Purkinje cell (primary cell): Measurements from ENCODE around the gene DUS1L. TPM values are rescaled to one million over a fixed set of nuclear protein-coding genes. Genes with fewer than 3 reads are reported as not detected.

Experiments
- polyA plus RNA-seq: library from polyadenylated mRNA; unstranded; fragments of >200 nt; fragmentation: Nextera tagmentation; gene quantifications from 2 replicates; pipeline ENCODE4 v1.2.1, GENCODE V29; 2014

The DUS1L gene
- polyA plus RNA-seq: 11.3 and 13.6 TPM in 2 replicates

DNA sequence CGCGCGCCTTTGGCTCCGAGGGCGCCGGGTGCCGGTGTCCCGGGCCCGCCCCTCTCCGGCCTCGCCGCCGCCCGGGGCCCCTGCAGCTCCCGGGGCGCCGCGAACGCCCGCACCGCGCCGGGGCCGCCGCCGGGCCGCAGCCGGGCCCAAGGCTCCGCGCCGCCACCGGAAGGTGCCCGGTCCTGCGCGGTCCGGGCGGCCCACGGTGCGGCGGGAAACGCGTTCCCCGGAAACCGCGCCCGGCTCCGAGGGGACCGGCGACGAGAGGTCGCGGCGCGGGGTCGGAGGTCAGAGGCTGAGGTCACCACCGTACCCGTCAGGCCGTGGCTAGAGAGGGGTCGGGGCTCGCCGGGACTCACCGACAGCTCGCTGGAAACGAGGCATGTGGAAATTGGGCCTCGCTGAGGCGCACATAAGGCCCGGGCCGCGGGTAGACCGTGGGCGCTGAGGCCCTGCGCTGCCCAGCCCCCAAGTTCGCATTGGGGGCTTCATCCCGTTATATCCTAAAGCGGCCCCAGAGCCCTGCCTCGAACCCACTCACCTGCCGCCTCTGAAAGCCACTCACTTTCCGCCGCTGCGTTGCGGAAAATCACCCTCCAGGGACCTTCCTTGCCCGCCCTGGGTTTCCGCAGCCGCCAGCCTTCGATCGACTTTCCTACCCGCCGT, at the start of gene DUS1L:
DUS1L (minus strand) TSS at position 167 of the 666 bp plus-strand sequence. CDS start 745 bp downstream, outside the sequence.

DNA sequence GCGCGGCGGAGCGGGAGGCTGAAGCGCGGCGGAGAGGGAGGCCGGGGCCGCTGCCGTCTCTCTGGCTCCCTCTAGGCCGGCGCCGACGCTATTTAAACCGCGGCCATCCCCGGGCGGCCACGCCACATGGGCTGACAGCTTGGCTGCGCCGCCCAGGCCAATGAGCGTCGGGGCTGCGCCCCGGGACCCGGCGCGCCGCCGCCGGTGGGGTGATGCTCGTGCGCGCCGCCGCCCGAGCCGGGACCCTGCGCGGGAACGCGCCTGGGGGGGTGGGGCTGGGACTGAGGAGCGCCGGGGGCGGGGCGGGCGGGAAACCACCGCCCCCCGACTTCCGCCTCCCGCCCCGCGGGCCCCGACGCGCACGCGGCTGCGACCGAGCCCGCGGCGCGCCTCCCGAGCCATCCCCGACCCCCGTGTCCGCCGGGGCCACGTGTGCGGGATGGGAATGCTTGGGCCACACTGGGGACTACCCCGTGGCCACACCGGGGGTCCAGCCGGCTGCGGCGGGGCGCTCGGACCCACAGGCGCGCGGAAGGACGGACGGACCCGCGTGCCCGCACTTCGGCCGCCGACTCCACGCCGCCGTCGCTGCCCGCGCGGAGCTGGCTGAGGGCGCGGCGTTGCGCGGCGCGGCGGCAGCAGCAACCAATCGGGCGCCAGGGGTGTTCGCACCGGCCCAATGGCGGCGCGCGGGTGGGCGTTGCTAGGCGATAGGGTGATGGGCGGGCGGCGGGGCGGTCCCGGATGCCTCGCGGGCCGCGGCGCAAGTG, 32.8 kb upstream of the DUS1L start, which contains the start of gene FASN:
FASN (minus strand) TSS at position 68 of the 770 bp plus-strand sequence. CDS start 1,791 bp downstream, outside the sequence.

DNA sequence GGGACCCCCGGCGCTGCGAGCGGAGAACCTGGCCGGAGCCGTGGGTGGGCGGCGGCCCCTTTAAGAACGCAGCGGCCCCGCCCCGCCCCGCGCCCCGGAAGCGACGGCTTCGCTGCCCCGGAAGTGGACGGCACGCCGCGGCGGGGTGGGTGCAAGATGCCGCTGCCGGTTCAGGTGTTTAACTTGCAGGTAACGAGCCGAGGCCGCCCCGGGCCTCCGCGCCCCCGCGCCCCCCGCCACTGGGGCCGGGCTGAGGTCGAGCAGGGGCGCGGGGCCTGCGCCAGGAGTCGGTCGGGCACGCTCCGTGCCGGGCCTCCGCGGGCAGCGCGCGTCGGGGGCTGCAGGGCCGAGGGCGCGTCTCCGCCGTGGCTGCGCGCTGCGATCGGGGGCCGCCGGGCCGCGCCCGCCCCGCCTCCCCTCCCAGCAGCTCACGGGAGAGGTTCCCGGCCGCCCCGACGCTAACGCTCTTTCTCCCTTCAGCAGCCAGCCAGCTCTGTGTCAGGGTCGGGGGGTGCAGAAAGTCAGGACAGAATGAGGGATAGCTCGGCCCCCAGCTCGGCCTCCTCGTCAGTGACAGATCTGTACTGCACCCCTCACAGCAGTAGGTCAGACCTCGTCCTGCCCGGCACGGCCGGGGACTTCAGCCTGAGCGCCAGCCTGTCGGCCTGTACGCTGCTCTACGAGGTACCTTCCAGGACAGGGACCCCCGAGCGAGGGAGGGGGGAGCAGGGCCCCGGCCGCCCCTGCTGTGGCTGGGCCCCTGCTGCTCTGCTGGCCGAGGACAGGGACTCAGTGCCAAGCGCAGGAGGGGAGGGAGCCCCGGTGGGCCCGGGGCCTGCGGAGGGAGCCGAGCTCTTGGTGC, 13.6 kb downstream of the DUS1L start, which contains the start of the genes GPS1 and RFNG:
GPS1 (plus strand) TSS at position 123 of the 862 bp plus-strand sequence; CDS start at position 157, 34 bp downstream.
RFNG (minus strand) TSS at position 36 of the 862 bp plus-strand sequence. CDS start 45 bp downstream, outside the sequence.

DNA sequence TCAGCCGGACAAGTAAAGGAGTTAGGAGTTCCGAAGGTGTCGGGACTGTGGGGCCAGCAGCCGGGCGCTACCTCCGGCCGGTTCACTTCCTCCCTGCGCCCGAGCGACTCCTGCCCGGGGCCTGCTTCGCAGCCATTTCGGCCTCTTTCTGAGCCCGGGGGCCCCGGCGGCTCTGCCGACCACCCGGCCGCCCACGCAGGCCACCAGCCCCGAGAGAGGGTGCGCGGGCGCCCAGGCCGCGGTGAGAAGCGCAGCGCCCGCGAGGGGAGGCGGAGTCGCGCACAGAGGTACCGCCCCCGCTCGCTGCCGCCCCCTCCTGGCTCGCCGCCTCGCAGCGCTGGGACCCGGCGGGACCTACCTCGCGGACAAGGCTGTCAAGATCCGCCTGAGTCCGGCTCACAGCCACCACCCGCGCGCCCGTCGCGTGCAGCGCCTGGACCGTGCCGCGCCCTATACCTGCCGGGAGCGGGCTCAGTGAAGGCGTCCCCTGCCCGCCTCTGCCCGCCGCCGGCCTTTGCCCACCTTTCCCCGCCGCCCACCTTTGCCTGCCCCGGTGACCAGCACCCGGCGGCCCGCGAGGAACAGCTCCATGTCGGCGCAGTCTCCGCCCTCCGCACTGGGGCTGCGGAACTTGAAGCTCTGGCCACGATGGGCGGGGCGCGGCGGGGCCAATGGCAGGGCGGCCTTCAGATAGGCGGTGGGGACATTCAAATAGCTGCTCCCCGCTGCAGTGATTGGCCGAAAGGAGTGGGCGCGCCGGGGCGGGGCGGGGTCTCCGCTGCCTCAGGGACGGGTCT, 28.3 kb downstream of the DUS1L start, which contains the start of gene DCXR:
DCXR (minus strand) TSS at position 606 of the 797 bp plus-strand sequence; CDS start at position 591, 15 bp downstream.

GRCh38 chr17:82031303-82031884, 34.2 kb downstream of the DUS1L start, which contains the start of gene RAC3:
TSS of gene RAC3 (plus strand) at chr17:82031678. CDS start at chr17:82031762, 84 bp downstream.

DNA sequence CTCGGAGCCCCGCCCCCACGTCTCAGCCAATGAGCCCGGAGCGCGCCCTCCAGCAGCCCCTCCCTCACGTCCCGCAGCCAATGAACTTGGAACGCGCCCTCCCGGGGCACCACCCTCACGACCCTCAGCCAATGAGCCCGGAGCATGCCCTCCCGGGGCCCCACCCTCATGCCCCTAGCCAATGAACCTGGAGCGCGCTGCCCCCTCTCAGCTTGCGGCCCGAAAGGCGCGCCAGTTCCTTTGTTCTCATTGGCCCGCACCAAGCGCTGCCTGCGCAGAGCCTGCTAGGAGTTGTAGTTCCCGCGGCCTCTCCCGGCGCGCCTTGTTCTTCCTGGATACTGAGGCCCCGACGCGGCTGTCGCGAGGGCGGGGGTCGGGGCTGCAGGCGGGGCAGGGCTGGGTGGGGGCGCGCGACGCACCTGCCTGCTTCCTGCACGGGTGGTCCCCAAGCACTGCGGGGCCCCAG, 42.6 kb downstream of the DUS1L start, which contains the start of gene LRRC45:
LRRC45 (plus strand) TSS at position 325 of the 466 bp plus-strand sequence. CDS start 339 bp downstream, outside the sequence.

DNA sequence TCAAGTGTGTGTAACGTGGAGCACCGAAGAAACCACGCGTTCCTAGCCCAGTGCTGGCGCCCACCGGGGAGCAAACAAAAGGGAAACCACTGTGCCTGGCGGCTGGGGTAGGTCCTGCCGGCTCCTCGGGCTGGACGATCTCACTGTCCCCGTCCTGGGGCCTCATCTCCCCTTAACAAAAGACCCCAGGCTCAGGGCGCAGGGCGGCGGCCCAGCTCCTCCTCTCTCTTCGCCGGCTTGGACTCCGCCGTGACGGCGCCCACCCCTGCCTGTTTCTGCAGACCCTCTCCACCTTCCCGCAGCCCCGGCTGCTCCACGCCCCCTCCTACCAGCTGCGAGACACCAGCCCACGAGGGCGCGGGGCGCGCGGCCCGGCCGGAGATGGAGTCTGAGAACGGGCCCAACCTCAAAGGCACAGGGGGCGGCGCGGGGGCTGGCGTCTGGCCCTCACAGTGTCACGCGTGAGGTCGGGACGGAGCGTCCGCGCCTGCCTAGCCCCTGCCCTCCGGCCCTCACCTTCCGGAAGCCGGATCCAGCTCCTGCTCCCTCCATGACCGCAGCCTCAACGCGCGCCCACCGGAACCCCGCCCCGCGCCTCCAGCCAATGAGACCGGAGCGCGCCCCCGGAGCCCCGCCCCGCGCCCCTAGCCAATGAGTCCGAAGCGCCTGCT, 43.2 kb downstream of the DUS1L start, which contains the start of gene CENPX:
CENPX (minus strand) TSS at position 569 of the 671 bp plus-strand sequence; CDS start at position 552, 17 bp downstream.

Other genes with a start within 250 kb of the DUS1L start
- gene MCRIP1, start 232.5 kb downstream of the DUS1L start, polyA plus RNA-seq: 15.2 TPM in 2 replicates
- gene PPP1R27, start 230.8 kb downstream of the DUS1L start, polyA plus RNA-seq: not detected in 2 replicates
- gene P4HB, start 205.3 kb downstream of the DUS1L start, polyA plus RNA-seq: 16.9 and 26.2 TPM in 2 replicates
- gene ARHGDIA, start 194.5 kb downstream of the DUS1L start, polyA plus RNA-seq: 17.8 and 18.9 TPM in 2 replicates
- gene ALYREF, start 174.2 kb downstream of the DUS1L start, polyA plus RNA-seq: 2.3 and 3.9 TPM in 2 replicates
- 151 and 201 TPM in 2 replicates for gene ANAPC11, start 174.1 kb downstream of the DUS1L start, polyA plus RNA-seq
- gene NPB, start 163.6 kb downstream of the DUS1L start, polyA plus RNA-seq: not detected in 2 replicates
- gene PCYT2, start 154.4 kb downstream of the DUS1L start, polyA plus RNA-seq: 1.5 and 1.6 TPM in 2 replicates
- 2.1 and 2.4 TPM in 2 replicates for gene SIRT7, start 147.6 kb downstream of the DUS1L start, polyA plus RNA-seq
- 3.9 and 7.6 TPM in 2 replicates for gene MAFG, start 138.1 kb downstream of the DUS1L start, polyA plus RNA-seq
- 1.6 TPM in 1 of 2 replicates, not detected in the other for gene PYCR1, start 128.5 kb downstream of the DUS1L start, polyA plus RNA-seq
- gene MYADML2, start 118.6 kb downstream of the DUS1L start, polyA plus RNA-seq: 0.26 and 0.84 TPM in 2 replicates
- not detected in 2 replicates for gene NOTUM, start 104.6 kb downstream of the DUS1L start, polyA plus RNA-seq
- gene ASPSCR1, start 88.2 kb downstream of the DUS1L start, polyA plus RNA-seq: 1.0 and 6.4 TPM in 2 replicates
- 33.3 and 49.2 TPM in 2 replicates for gene CENPX, start 42.9 kb downstream of the DUS1L start, polyA plus RNA-seq
- gene LRRC45, start 42.5 kb downstream of the DUS1L start, polyA plus RNA-seq: not detected in 2 replicates
- not detected in 2 replicates for gene RAC3, start 34.1 kb downstream of the DUS1L start, polyA plus RNA-seq
- 74.0 and 147 TPM in 2 replicates for gene DCXR, start 28.1 kb downstream of the DUS1L start, polyA plus RNA-seq
- gene RFNG, start 14.0 kb downstream of the DUS1L start, polyA plus RNA-seq: 1.4 and 2.1 TPM in 2 replicates
- 29.3 and 31.1 TPM in 2 replicates for gene GPS1, start 13.9 kb downstream of the DUS1L start, polyA plus RNA-seq
- gene FASN, start 32.4 kb upstream of the DUS1L start, polyA plus RNA-seq: 0.54 and 0.66 TPM in 2 replicates
- 2.7 and 4.0 TPM in 2 replicates for gene CCDC57, start 147.0 kb upstream of the DUS1L start, polyA plus RNA-seq
- 0.31 TPM in 1 of 2 replicates, not detected in the other for gene SLC16A3, start 163.2 kb upstream of the DUS1L start, polyA plus RNA-seq
- gene CSNK1D, start 207.9 kb upstream of the DUS1L start, polyA plus RNA-seq: 12.2 and 17.3 TPM in 2 replicates